Measurements from ENCODE around the gene CASP5.

- no peak for TF ChIP-seq CTCF (IDR thresholded peaks at IDR 0.05)
- TF ChIP-seq POLR2A (IDR thresholded peaks at IDR 0.05): no peak
Measured at GRCh38 chr11:104967534-104968354, 55.2 kb downstream of the CASP5 start.
